ENCODE measurements around the gene CD9.

Gene CD9

GRCh38 chr12:6265038-6265405 is 64.8 kb downstream of the CD9 start:
- no peak overlapping the region for H3K4me3 ChIP-seq (ENCODE audit: low read depth, low read length)
- TF ChIP-seq, protein P1, sequence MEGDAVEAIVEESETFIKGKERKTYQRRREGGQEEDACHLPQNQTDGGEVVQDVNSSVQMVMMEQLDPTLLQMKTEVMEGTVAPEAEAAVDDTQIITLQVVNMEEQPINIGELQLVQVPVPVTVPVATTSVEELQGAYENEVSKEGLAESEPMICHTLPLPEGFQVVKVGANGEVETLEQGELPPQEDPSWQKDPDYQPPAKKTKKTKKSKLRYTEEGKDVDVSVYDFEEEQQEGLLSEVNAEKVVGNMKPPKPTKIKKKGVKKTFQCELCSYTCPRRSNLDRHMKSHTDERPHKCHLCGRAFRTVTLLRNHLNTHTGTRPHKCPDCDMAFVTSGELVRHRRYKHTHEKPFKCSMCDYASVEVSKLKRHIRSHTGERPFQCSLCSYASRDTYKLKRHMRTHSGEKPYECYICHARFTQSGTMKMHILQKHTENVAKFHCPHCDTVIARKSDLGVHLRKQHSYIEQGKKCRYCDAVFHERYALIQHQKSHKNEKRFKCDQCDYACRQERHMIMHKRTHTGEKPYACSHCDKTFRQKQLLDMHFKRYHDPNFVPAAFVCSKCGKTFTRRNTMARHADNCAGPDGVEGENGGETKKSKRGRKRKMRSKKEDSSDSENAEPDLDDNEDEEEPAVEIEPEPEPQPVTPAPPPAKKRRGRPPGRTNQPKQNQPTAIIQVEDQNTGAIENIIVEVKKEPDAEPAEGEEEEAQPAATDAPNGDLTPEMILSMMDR (IDR thresholded peaks at IDR 0.05; ENCODE audit: low read depth, low read length, missing control alignments), result no peak
- no peak for DNase-seq (ENCODE audit: low read depth)
- in situ Hi-C loops (cut with HindIII; ENCODE audit: low sequenced_read_pairs), result no loop called here

- TF ChIP-seq, protein P1 (IDR thresholded peaks at IDR 0.05; ENCODE audit: low read depth, low read length, missing control alignments), result no peak
- in situ Hi-C loops (cut with HindIII; ENCODE audit: low sequenced_read_pairs), result no loop called here
- no peak overlapping the region for H3K4me3 ChIP-seq (ENCODE audit: low read depth, low read length)
- DNase-seq (ENCODE audit: low read depth), result no peak
These were observed 66.4 kb downstream of the CD9 start for GRCh38 chr12:6266541-6266966.

- TF ChIP-seq, protein P1 (IDR thresholded peaks at IDR 0.05; ENCODE audit: low read depth, low read length, missing control alignments), result no peak
- no peak overlapping the region for H3K4me3 ChIP-seq (ENCODE audit: low read depth, low read length)
- peak; percentile 23 for DNase-seq (ENCODE audit: low read depth)
- in situ Hi-C loops (cut with HindIII; ENCODE audit: low sequenced_read_pairs), result no loop called here
These were observed 66.9 kb downstream of the CD9 start for GRCh38 chr12:6266971-6267721.

DNA sequence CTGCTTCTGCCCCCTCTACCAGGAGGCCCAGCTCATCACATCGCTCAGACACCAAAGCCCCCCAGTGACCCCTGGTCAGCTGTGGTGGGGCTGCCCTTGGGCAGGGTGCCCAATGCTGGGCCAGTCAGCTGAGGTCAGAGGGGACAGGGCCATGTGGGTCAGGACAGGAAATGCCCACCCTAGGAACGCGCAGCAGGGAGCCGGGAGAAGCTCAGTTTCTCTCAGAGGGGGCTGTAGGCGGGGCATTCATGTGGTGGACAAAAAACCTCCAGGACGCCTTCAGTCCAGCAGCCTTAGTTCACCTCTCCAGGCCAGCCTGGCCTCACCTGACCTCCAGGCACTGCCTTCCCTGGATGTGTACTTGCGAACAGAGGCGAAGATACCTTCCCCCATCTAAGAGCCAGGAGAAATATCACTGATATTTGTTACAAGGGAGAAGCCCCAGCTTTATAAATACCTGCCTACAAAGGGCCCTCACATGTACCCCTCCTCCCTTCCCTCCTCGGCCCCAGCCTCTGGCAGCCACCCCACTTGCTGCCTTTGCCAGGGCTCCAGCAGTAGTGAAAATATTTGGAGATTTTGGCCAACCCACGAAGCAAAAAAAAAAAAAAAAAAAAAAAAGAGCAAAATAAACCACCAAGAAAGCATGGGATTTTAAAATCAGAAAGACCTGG is 68.4 kb downstream of the CD9 start:
- DNase-seq (ENCODE audit: low read depth), result no peak
- TF ChIP-seq, protein P1 (IDR thresholded peaks at IDR 0.05; ENCODE audit: low read depth, low read length, missing control alignments), result no peak
- in situ Hi-C loops (cut with HindIII; ENCODE audit: low sequenced_read_pairs), result no loop called here
- no peak overlapping the region for H3K4me3 ChIP-seq (ENCODE audit: low read depth, low read length)

GRCh38 chr12:6269986-6270385 is 69.8 kb downstream of the CD9 start:
- TF ChIP-seq, protein P1 (IDR thresholded peaks at IDR 0.05; ENCODE audit: low read depth, low read length, missing control alignments), result no peak
- in situ Hi-C loops (cut with HindIII; ENCODE audit: low sequenced_read_pairs), result loop anchor here (5.0 kb wide), 1 partner anchor 43 kb away; no protein-coding TSS in a partner anchor

GRCh38 chr12:6271281-6271680 is 71.1 kb downstream of the CD9 start:
- no peak for DNase-seq (ENCODE audit: low read depth)

More at GRCh38 chr12:6269986-6270385, 69.8 kb downstream of the CD9 start:
- DNase-seq (ENCODE audit: low read depth), result no peak
- no peak overlapping the region for H3K4me3 ChIP-seq (ENCODE audit: low read depth, low read length)

More at GRCh38 chr12:6271281-6271680, 71.1 kb downstream of the CD9 start:
- in situ Hi-C loops (cut with HindIII; ENCODE audit: low sequenced_read_pairs), result loop anchor here (5.0 kb wide), 1 partner anchor 44 kb away; no protein-coding TSS in a partner anchor
- no peak overlapping the region for H3K4me3 ChIP-seq (ENCODE audit: low read depth, low read length)
- TF ChIP-seq, protein P1 (IDR thresholded peaks at IDR 0.05; ENCODE audit: low read depth, low read length, missing control alignments), result no peak

Measured in astrocyte of the cerebellum (primary cell).